ENCODE data around the gene KIF25.

The KIF25 gene

DNA sequence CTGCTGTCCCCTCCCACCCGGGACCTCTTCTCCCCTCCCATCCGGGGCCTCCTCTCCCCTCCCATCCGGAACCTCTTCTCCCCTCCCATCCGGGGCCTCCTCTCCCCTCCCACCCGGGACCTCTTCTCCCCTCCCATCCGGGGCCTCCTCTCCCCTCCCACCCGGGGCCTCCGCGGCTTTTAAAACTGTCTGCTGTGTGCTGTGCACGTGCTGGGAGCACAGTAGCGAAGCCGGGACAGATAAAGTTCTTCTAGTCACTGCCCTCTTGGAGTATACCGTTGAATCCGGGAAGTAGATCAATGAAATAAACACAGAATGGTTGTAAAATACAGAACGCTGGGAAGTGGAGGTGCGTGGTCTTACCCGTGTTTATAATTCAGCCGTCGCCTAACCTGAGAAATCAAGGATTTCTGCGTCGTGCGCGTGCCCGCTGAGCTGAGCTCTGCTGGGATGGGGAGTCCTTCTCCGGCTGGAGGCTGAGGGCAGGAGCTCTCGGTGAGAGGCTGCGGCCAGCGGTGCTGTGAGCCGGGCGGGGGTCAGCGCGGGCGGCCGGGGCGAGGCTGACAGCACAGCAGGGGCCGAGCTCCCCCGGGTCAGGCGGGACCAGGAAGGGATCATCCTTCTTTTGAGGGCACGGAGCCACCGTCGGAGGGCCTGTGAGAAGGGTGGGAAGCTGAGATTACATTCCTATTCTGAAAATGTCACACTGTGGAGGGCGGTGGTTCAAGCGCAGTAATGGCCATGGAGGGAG is 19.6 kb upstream of the KIF25 start:
- no peak overlapping the region for H3K9ac ChIP-seq (ENCODE audit: low read length)
- H3K27ac ChIP-seq (ENCODE audit: low read depth, low read length), result no peak overlapping the region
- H3K36me3 ChIP-seq (ENCODE audit: control insufficient read depth, insufficient read depth, low read length), result no peaks in the 10 kb centered on the region
- H3K4me1 ChIP-seq (ENCODE audit: control insufficient read depth, insufficient read depth, low read length), result no peaks in the 10 kb centered on the region
- H3K4me3 ChIP-seq (ENCODE audit: low read length), result no peak overlapping the region
- H3K27me3 ChIP-seq (ENCODE audit: control insufficient read depth, insufficient read depth, low read length), result no peaks in the 10 kb centered on the region

- Histone ChIP-seq H3K4me1 (ENCODE audit: control insufficient read depth, insufficient read depth, low read length) (no peaks in the 10 kb centered on the region), H3K9ac (ENCODE audit: low read length) (no peak overlapping the region), H3K4me3 (ENCODE audit: low read length) (no peak overlapping the region), H3K27ac (ENCODE audit: low read depth, low read length) (no peak overlapping the region), H3K36me3 (ENCODE audit: control insufficient read depth, insufficient read depth, low read length) (no peaks in the 10 kb centered on the region), H3K27me3 (ENCODE audit: control insufficient read depth, insufficient read depth, low read length) (no peaks in the 10 kb centered on the region)
Observed at GRCh38 chr6:167978607-167979006, 18.9 kb upstream of the KIF25 start.

DNA sequence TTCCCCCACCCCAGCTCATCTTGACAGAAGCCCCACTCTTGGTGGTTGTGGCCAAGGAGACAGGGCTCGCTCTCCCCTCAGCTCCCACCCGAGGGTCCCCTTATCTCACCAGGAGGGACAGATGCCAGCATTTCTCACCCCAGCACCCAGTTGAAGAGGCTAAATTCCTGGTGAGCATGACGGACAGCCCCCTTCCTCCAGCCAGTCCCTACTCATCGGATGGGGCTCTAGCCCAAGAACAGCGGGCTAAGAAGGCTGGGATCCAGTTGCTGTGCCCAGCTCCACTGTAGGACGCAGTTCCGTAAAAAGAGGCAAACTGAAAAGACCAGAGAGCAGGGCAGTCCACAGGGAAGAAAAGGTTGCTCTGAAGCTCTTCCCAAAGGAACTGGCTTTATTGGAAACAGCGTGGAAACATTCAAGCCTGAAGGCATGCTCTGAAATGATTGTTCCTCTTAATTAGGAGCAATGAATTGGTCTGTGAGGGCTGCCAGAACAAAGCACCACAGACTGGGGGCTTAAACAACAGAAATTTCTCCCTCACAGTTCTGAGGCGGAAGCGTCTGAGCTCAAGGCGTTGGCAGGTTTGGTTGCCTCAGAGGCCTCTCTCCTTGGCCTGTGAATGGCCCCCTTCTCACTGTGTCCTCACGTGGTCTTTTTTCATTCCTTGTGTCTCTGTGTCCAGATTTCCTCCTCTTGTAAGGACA is 17.9 kb upstream of the KIF25 start:
- H3K36me3 ChIP-seq (ENCODE audit: control insufficient read depth, insufficient read depth, low read length), result no peaks in the 10 kb centered on the region
- H3K27me3 ChIP-seq (ENCODE audit: control insufficient read depth, insufficient read depth, low read length), result no peaks in the 10 kb centered on the region
- no peak overlapping the region for H3K9ac ChIP-seq (ENCODE audit: low read length)
- no peaks in the 10 kb centered on the region for H3K4me1 ChIP-seq (ENCODE audit: control insufficient read depth, insufficient read depth, low read length)
- H3K4me3 ChIP-seq (ENCODE audit: low read length), result no peak overlapping the region
- no peak overlapping the region for H3K27ac ChIP-seq (ENCODE audit: low read depth, low read length)

GRCh38 chr6:167980911-167981580 is 16.4 kb upstream of the KIF25 start:
- Histone ChIP-seq H3K27me3 (ENCODE audit: control insufficient read depth, insufficient read depth, low read length) (no peaks in the 10 kb centered on the region), H3K4me3 (ENCODE audit: low read length) (no peak overlapping the region), H3K27ac (ENCODE audit: low read depth, low read length) (no peak overlapping the region), H3K4me1 (ENCODE audit: control insufficient read depth, insufficient read depth, low read length) (no peaks in the 10 kb centered on the region), H3K36me3 (ENCODE audit: control insufficient read depth, insufficient read depth, low read length) (no peaks in the 10 kb centered on the region), H3K9ac (ENCODE audit: low read length) (no peak overlapping the region)

DNA sequence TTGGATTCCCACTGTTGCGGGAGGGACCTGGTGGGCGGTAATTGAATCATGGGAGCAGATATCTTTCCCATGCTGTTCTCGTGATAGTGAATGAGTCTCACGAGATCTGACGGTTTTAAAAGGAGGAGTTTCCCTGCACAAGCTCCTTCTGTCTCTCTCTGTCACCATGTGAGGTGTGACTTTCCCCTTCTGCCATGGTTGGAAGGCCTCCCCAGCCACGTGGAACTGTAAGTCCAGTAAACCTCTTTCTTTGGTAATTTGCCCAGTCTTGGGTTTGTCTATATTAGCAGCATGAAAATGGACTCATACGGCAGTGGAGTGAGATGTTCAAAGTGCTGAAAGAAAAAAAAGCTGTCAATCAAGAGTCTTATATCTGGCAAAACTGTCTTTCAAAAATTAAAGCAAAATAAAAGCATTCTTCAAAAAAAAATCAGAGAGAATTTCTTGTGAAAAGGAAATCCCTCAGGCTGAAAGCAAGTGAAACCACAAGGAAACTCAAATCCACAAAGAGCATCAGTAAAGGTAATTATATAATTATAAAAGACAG is 15.5 kb upstream of the KIF25 start:
- no peak overlapping the region for H3K9ac ChIP-seq (ENCODE audit: low read length)
- no peaks in the 10 kb centered on the region for H3K27me3 ChIP-seq (ENCODE audit: control insufficient read depth, insufficient read depth, low read length)
- no peak overlapping the region for H3K27ac ChIP-seq (ENCODE audit: low read depth, low read length)
- no peak overlapping the region for H3K4me3 ChIP-seq (ENCODE audit: low read length)
- H3K36me3 ChIP-seq (ENCODE audit: control insufficient read depth, insufficient read depth, low read length), result no peaks in the 10 kb centered on the region
- no peaks in the 10 kb centered on the region for H3K4me1 ChIP-seq (ENCODE audit: control insufficient read depth, insufficient read depth, low read length)

DNA sequence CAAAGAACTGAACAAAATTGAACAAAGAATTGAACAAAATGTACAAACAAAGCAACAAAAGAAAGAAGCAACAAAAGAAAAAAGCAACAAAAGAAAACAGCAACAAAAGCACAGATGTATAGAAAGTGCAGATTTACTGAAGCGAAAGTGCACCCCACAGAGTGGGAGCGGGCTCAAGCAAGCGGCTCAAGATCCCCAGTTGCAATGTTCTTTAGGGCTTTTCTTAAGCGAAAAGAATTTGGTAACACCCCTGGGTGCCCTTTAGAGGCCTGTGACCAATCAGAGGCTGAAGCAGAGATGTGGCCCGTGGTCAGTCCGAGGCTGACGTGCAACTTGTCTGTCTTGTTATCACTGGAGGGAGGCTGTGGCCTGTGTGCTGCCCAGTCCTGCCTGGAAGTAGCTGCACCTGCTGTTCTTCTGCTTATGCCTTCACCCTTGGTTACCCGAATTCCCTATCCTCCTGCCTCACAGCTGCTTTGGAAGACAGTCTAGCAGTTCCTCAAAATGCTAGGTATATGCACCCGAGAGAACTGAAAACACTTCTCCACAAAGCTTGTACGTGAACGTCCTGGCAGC is 13.2 kb upstream of the KIF25 start:
- Histone ChIP-seq H3K36me3 (ENCODE audit: control insufficient read depth, insufficient read depth, low read length) (no peaks in the 10 kb centered on the region), H3K4me3 (ENCODE audit: low read length) (no peak overlapping the region), H3K27me3 (ENCODE audit: control insufficient read depth, insufficient read depth, low read length) (no peaks in the 10 kb centered on the region), H3K27ac (ENCODE audit: low read depth, low read length) (no peak overlapping the region), H3K4me1 (ENCODE audit: control insufficient read depth, insufficient read depth, low read length) (no peaks in the 10 kb centered on the region), H3K9ac (ENCODE audit: low read length) (no peak overlapping the region)

DNA sequence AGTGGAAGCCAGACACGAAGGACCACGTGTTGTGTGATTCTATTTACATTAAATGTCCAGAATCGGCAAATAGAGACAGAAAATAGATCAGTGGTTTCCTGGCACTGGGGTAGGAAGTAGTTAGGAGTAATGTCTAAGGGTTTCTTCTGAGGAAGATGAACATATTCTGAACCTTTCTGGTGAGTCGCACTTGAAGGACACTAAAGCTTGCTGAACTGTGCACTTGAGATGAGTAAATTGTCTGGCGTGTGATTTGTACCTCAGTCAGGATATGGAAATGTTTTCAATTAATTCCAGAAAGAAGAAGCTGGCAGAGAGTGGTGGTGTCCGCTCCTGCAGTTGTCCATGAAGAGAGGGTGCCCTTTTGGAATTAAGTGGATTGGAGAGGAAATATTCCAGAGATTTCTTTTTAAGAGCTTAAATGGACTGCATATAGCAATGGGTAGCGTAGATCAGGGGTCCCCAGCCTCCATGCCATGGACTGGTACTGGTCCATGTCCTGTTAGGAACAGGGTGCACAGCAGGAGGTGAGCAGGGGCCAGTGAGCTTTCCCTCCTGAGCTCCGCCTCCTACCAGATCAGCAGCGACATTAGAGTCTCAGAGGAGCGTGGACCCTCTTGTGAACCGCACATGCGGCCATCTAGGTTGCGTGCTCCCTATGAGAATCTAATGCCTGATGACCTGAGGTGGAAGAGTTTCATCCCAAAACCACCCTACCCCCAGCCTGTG is 12.4 kb upstream of the KIF25 start:
- Histone ChIP-seq H3K27me3 (ENCODE audit: control insufficient read depth, insufficient read depth, low read length) (no peaks in the 10 kb centered on the region), H3K4me1 (ENCODE audit: control insufficient read depth, insufficient read depth, low read length) (no peaks in the 10 kb centered on the region), H3K4me3 (ENCODE audit: low read length) (no peak overlapping the region), H3K36me3 (ENCODE audit: control insufficient read depth, insufficient read depth, low read length) (no peaks in the 10 kb centered on the region), H3K27ac (ENCODE audit: low read depth, low read length) (no peak overlapping the region), H3K9ac (ENCODE audit: low read length) (no peak overlapping the region)

DNA sequence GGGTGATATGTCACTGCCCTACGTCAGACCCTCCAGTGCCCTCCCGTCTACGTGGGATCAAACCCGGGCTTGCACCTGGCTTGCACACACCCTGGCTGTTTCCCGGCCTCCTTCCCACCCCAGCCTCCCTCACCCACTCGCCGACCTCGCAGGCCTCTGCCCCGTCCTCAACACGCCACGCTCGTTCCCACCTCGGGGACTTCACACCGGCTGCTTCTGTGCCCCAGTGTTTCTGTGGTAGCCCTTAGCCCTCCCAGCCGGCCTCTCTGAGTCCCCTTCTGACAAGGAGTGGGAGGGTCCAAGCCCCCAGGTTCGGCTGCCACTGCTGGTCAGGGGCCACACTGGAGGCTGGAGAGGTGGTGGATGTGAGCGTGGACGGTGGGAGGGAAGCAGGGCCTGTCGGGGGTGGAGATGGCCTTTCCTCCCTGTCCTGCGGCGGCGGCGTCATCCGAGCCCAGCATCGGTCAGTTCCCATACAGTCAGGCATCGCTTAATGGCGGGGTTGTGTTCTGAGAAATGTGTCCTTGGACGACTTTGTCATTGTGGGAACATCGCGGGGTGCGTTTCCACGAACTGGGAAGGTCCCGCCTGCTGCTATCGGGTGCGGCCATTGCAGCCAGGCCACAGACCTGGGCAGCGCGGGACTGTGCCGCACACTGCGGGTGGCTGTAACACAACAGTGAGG is 11.4 kb upstream of the KIF25 start:
- Histone ChIP-seq H3K9ac (ENCODE audit: low read length) (no peak overlapping the region), H3K4me1 (ENCODE audit: control insufficient read depth, insufficient read depth, low read length) (no peaks in the 10 kb centered on the region), H3K4me3 (ENCODE audit: low read length) (no peak overlapping the region), H3K27ac (ENCODE audit: low read depth, low read length) (no peak overlapping the region), H3K36me3 (ENCODE audit: control insufficient read depth, insufficient read depth, low read length) (no peaks in the 10 kb centered on the region), H3K27me3 (ENCODE audit: control insufficient read depth, insufficient read depth, low read length) (no peaks in the 10 kb centered on the region)

DNA sequence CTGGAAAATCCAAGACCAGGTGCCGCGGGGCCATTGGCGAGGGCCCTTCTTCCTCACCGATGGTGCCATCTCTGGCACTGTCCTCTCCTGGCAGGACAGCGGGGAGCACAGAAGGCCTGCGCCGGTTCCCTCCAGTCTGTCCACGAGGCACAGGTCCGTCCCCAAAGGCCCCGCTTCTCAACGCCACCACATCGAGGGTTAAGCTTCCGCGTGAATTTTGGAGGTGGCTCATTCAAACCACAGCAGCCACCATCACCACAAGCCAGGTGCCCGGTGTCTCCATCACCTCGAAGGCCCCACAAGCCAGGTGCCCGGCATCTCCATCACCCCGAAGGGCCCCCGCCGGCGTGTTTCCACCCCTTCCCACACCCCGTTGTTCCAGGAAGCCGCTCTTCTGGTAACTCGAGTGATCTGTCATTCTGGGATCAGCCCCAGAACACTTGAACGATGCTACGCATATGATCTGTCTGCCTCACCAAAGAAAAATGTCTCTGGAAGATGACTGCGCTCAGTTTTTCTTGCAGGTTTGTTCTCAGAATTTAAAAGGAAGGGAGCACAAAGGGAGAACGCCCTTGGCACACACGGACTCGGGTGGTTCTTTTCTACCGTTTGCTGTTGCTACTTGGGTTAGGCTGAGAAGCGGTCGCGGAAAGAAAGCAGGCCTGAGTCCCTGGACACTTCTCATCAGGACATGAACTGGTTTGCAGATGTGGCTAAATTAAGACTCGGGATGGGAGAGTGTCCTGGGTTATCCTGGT is 9.9 kb upstream of the KIF25 start:
- Histone ChIP-seq H3K27me3 (ENCODE audit: control insufficient read depth, insufficient read depth, low read length) (no peaks in the 10 kb centered on the region), H3K27ac (ENCODE audit: low read depth, low read length) (no peak overlapping the region), H3K4me3 (ENCODE audit: low read length) (no peak overlapping the region), H3K36me3 (ENCODE audit: control insufficient read depth, insufficient read depth, low read length) (no peaks in the 10 kb centered on the region), H3K9ac (ENCODE audit: low read length) (no peak overlapping the region), H3K4me1 (ENCODE audit: control insufficient read depth, insufficient read depth, low read length) (no peaks in the 10 kb centered on the region)

GRCh38 chr6:167988154-167988495 is 9.3 kb upstream of the KIF25 start:
- no peak overlapping the region for H3K9ac ChIP-seq (ENCODE audit: low read length)
- no peaks in the 10 kb centered on the region for H3K4me1 ChIP-seq (ENCODE audit: control insufficient read depth, insufficient read depth, low read length)
- H3K27me3 ChIP-seq (ENCODE audit: control insufficient read depth, insufficient read depth, low read length), result no peaks in the 10 kb centered on the region
- H3K4me3 ChIP-seq (ENCODE audit: low read length), result no peak overlapping the region
- no peak overlapping the region for H3K27ac ChIP-seq (ENCODE audit: low read depth, low read length)
- no peaks in the 10 kb centered on the region for H3K36me3 ChIP-seq (ENCODE audit: control insufficient read depth, insufficient read depth, low read length)

All from rectal smooth muscle tissue (tissue), 1 donor.